ENCODE measurements around the gene CD200.

DNA sequence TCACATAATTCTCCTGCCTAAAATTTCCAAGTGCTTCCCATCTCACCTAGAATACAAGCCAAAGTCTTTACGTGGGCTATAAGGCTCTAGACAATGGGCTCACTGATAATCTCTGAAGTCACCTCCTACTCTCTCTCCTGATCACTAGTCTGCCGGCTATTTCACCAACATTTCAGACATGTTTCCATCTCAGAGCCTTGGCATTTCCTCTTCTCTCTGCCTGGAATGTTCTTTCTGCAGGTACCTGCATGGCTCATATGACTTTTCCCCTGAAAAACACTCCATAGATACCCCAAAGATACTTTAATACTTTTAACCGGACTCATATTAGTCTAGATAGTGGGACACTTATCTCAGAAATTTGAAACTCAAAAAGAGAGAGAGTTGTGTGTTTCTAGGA lies 32.7 kb downstream of the CD200 start:
- no peak for TF ChIP-seq POLR2A (IDR thresholded peaks at IDR 0.05)
- TF ChIP-seq, protein P1, sequence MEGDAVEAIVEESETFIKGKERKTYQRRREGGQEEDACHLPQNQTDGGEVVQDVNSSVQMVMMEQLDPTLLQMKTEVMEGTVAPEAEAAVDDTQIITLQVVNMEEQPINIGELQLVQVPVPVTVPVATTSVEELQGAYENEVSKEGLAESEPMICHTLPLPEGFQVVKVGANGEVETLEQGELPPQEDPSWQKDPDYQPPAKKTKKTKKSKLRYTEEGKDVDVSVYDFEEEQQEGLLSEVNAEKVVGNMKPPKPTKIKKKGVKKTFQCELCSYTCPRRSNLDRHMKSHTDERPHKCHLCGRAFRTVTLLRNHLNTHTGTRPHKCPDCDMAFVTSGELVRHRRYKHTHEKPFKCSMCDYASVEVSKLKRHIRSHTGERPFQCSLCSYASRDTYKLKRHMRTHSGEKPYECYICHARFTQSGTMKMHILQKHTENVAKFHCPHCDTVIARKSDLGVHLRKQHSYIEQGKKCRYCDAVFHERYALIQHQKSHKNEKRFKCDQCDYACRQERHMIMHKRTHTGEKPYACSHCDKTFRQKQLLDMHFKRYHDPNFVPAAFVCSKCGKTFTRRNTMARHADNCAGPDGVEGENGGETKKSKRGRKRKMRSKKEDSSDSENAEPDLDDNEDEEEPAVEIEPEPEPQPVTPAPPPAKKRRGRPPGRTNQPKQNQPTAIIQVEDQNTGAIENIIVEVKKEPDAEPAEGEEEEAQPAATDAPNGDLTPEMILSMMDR (IDR thresholded peaks at IDR 0.05): no peak
